HG03575 (cell line): Measurements from ENCODE around the gene CCL14.
"Not testable (repeated sequence)": the region's sequence is repeated elsewhere in the genome, so short reads cannot be mapped to it uniquely, and the experiment has no call there.

ENCODE experiments used
- ATAC-seq: cut with Tn5 transposase; IDR thresholded peaks from one replicate; pipeline ENCODE4 v1.9.1; 2021; ENCODE audit not compliant: unreplicated experiment, insufficient number of reproducible peaks, low FRiP score; ENCODE audit errors: extremely low read depth

The CCL14 gene

GRCh38 chr17:35998018-35998545 is 11.6 kb upstream of the CCL14 start:
- no peak for ATAC-seq

- ATAC-seq, result not testable (repeated sequence)
Measured at GRCh38 chr17:35995346-35995745, 8.8 kb upstream of the CCL14 start.

GRCh38 chr17:35991075-35991474 is 4.5 kb upstream of the CCL14 start:
- ATAC-seq, result no peak

GRCh38 chr17:35988164-35988563 is 1.6 kb upstream of the CCL14 start:
- no peak for ATAC-seq

- no peak for ATAC-seq
Measured at GRCh38 chr17:35984140-35984539, 2.4 kb downstream of the CCL14 start.

GRCh38 chr17:35982409-35983191 is 3.9 kb downstream of the CCL14 start:
- no peak for ATAC-seq

- no peak for ATAC-seq
Measured at GRCh38 chr17:35981908-35982330, 4.6 kb downstream of the CCL14 start.

GRCh38 chr17:35981246-35981645 is 5.3 kb downstream of the CCL14 start, which contains the start of gene CCL16:
TSS of gene CCL16 (minus strand) at chr17:35981497. CDS start at chr17:35981420, 77 bp downstream.
- no peak for ATAC-seq

GRCh38 chr17:35978346-35978745 is 8.2 kb downstream of the CCL14 start:
- ATAC-seq, result no peak

GRCh38 chr17:35977509-35977908 is 9.0 kb downstream of the CCL14 start:
- no peak for ATAC-seq

GRCh38 chr17:35973333-35974260 is 12.9 kb downstream of the CCL14 start:
- no peak for ATAC-seq

GRCh38 chr17:35972945-35973332 is 13.6 kb downstream of the CCL14 start:
- ATAC-seq, result no peak

GRCh38 chr17:35972535-35972934 is 14.0 kb downstream of the CCL14 start:
- no peak for ATAC-seq

- ATAC-seq, result no peak
Measured at GRCh38 chr17:35972066-35972465, 14.5 kb downstream of the CCL14 start.

- ATAC-seq, result no peak
Measured at GRCh38 chr17:35969558-35970380, 16.8 kb downstream of the CCL14 start.

- no peak for ATAC-seq
Measured at GRCh38 chr17:35968520-35969054, 17.9 kb downstream of the CCL14 start.

GRCh38 chr17:35965272-35965671 is 21.3 kb downstream of the CCL14 start:
- no peak for ATAC-seq

GRCh38 chr17:35963663-35964062 is 22.9 kb downstream of the CCL14 start:
- no peak for ATAC-seq

GRCh38 chr17:35953720-35954119 is 32.8 kb downstream of the CCL14 start:
- no peak for ATAC-seq
